Left ventricle myocardium inferior (tissue), 1 donor: ENCODE data around the gene COMP. TPM values are rescaled to one million over a fixed set of nuclear protein-coding genes. Genes with fewer than 3 reads are reported as not detected.
A peak's percentile ranks its signal among the peaks of the same experiment; 100 is the strongest.

Source experiments
- DNase-seq: peaks from one replicate; pipeline ENCODE4 v3.0.0-alpha.2; 2020
- H3K27ac ChIP-seq: fragments of 200-600 bp; replicated peaks from 2 replicates; pipeline ENCODE4 v1.8.0; 2021
- H3K27me3 ChIP-seq: fragments of 200-600 bp; 2 replicates; pipeline ENCODE4 v1.8.0; 2021; ENCODE audit warnings: low read depth
- H3K36me3 ChIP-seq: fragments of 200-600 bp; 2 replicates; pipeline ENCODE4 v1.8.0; 2021
- H3K4me1 ChIP-seq: fragments of 200-600 bp; 2 replicates; pipeline ENCODE4 v1.8.0; 2021
- H3K4me3 ChIP-seq: fragments of 200-600 bp; 2 replicates; pipeline ENCODE4 v1.8.0; 2021; ENCODE audit warnings: mild to moderate bottlenecking, moderate library complexity
- H3K9me3 ChIP-seq: fragments of 200-600 bp; replicated peaks from 2 replicates; pipeline ENCODE4 v1.8.0; 2021
- intact Hi-C: fragments of 100-400 bp; cut with micrococcal nuclease; formaldehyde crosslinking; loops from one replicate; pipeline ENCODE4 v1.11.0; 2022
- total RNA-seq: library from RNA; stranded (reverse); fragmentation: NEBNext Ultra II Directional; extraction: Animal tissue kit (Norgen Biotek cat#: 25700); gene quantifications from one replicate; pipeline ENCODE4 v1.2.1, GENCODE V29; 2021
- TF ChIP-seq, protein P1 (sequence below): fragments of 200-600 bp; IDR thresholded peaks from 2 replicates; pipeline ENCODE4 v1.8.0; 2021; ENCODE audit warnings: antibody characterized with exemption, mild to moderate bottlenecking, borderline replicate concordance
- donor health status: DM: no; HTN: yes; CAD: no; lungs with severe emphysema.

COMP gene
- total RNA-seq, 1 donor from 2014 or later = 1.2 TPM

DNA sequence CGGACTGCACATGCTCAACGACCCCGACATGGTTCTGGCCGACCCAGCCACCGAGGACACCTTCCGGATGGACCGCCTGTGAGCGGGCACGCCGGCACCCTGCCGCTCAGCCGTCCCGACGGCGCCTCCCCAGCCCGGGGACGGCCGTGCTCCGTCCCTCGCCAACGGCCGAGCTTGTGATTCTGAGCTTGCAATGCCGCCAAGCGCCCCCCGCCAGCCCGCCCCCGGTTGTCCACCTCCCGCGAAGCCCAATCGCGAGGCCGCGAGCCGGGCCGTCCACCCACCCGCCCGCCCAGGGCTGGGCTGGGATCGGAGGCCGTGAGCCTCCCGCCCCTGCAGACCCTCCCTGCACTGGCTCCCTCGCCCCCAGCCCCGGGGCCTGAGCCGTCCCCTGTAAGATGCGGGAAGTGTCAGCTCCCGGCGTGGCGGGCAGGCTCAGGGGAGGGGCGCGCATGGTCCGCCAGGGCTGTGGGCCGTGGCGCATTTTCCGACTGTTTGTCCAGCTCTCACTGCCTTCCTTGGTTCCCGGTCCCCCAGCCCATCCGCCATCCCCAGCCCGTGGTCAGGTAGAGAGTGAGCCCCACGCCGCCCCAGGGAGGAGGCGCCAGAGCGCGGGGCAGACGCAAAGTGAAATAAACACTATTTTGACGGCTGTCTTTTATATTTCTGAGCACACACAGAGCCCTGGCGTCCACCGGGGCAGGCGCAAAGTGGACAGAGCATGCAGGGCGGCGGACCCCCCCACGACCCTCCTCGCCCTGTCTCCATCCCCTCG, 13.6 kb downstream of the COMP start:
- no peaks in the 10 kb centered on the region for H3K36me3 ChIP-seq
- peak overlapping the region; percentile 10 for H3K4me3 ChIP-seq
- H3K4me1 ChIP-seq = no peaks in the 10 kb centered on the region
- TF ChIP-seq, protein P1, sequence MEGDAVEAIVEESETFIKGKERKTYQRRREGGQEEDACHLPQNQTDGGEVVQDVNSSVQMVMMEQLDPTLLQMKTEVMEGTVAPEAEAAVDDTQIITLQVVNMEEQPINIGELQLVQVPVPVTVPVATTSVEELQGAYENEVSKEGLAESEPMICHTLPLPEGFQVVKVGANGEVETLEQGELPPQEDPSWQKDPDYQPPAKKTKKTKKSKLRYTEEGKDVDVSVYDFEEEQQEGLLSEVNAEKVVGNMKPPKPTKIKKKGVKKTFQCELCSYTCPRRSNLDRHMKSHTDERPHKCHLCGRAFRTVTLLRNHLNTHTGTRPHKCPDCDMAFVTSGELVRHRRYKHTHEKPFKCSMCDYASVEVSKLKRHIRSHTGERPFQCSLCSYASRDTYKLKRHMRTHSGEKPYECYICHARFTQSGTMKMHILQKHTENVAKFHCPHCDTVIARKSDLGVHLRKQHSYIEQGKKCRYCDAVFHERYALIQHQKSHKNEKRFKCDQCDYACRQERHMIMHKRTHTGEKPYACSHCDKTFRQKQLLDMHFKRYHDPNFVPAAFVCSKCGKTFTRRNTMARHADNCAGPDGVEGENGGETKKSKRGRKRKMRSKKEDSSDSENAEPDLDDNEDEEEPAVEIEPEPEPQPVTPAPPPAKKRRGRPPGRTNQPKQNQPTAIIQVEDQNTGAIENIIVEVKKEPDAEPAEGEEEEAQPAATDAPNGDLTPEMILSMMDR = no peak
- intact Hi-C loops = no loop called here
- peaks cover 30% of the 10 kb centered on the region for H3K27me3 ChIP-seq
- H3K9me3 ChIP-seq = no peaks in the 10 kb centered on the region
- no peak for DNase-seq
- H3K27ac ChIP-seq = no peak overlapping the region

DNA sequence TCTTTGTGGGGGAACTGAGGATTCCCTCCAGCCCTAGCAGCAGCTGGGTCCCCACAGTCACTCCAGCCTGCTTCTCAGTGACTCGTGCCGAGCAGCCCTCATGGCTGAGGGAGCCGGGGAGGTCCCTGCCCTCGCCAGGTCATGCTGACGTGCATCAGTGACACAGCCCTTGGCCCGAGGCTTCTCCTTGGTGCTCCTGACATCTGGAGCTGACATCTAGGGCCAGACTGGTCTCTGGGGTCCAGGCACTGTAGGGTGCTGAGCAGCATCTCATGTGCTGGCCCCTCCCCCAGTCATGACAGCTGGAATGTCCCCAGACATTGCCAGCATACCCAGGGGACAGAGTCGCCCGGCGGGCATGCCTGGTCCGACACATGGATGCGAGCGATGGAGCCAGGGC, 14.4 kb downstream of the COMP start:
- Histone ChIP-seq H3K27me3 (peaks cover 22% of the 10 kb centered on the region), H3K9me3 (no peaks in the 10 kb centered on the region), H3K4me1 (no peaks in the 10 kb centered on the region), H3K4me3 (no peak overlapping the region), H3K36me3 (no peaks in the 10 kb centered on the region), H3K27ac (no peak overlapping the region)
- TF ChIP-seq, protein P1 = no peak
- DNase-seq = no peak
- intact Hi-C loops = no loop called here

DNA sequence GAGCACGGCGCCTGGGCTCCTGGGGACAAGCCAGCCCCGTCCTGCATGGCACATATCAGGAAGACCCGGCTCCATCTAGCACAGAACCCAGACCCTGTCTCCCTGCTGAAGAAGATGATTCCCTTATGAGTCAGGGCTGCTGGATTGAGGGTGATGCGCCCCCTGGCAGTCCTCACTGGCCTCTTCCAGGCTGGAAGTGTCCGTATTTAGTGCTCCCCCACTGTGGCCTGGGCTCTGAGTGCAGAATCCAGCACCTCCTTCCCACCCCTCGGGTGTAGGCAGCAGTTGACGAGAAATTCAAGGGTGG, 14.9 kb downstream of the COMP start:
- intact Hi-C loops = no loop called here
- Histone ChIP-seq H3K27me3 (peaks cover 18% of the 10 kb centered on the region), H3K4me3 (no peak overlapping the region), H3K4me1 (no peaks in the 10 kb centered on the region), H3K9me3 (no peaks in the 10 kb centered on the region), H3K36me3 (no peaks in the 10 kb centered on the region), H3K27ac (no peak overlapping the region)
- DNase-seq = no peak
- TF ChIP-seq, protein P1 = no peak

DNA sequence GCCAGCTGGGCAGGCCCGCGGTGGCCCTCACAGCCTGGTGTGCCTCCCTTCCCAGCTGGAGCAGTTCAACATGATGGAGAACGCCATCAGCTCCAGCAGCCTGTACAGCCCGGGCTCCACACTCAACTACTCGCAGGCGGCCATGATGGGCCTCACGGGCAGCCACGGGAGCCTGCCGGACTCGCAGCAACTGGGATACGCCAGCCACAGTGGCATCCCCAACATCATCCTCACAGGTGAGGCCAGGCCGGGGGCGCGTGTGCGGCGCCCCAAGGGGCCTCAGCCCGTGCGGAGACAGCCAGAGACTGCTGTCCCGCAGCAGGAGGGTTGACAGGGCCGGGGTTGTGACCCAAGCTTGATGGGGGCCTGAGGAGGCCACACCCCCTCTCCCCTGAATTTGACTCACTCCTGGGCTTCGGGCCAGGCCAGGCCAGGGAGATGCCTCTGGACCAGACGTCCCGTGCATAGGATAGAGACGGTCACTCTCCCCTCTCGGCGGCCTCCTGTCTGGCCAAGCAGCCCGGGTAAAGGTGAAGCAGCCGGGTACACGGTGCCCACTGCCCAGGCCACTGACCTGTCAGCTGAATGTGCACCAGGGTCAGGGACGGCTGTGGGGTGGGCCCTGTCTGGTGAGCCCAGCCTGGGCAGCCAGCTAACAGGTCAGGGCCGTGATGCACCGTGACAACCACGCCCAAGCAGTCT, 15.4 kb downstream of the COMP start:
- no peak for DNase-seq
- no peak overlapping the region for H3K4me3 ChIP-seq
- no peaks in the 10 kb centered on the region for H3K9me3 ChIP-seq
- TF ChIP-seq, protein P1 = no peak
- no peaks in the 10 kb centered on the region for H3K36me3 ChIP-seq
- intact Hi-C loops = no loop called here
- no peaks in the 10 kb centered on the region for H3K4me1 ChIP-seq
- H3K27me3 ChIP-seq = peaks cover 13% of the 10 kb centered on the region
- H3K27ac ChIP-seq = no peak overlapping the region

DNA sequence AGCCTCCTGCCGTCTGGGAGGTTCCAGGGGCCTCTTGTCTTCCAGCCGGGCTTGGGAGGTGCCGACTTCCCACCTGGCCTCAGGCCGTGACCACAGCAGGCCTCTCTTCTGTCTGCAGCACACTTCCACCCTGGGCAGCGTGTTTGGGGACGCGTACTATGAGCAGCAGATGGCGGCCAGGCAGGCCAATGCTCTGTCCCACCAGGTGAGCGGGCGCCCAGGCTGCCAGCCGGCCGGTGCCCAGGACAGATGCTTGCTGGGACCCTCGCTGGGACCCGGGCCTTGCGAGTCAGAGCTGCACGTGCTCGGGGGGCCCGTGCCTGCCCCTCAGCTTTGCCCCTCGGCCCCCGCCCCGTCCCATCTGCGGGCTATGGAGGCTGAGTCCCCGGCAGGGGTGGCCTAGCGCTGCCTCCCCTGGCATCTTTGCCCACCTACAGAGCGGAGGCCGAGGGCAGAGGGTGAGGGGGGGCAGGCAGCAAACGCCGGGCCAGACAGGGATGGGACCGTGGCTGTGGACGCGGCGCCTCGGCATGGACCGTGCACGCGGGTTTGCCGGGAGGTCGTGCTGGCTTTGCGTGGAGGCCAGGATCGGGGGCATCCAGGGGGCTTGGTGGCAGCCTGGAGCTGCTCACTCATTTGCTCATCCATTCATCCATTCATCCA, 16.2 kb downstream of the COMP start:
- Histone ChIP-seq H3K4me1 (no peaks in the 10 kb centered on the region), H3K27me3 (peaks cover 6% of the 10 kb centered on the region), H3K9me3 (no peaks in the 10 kb centered on the region), H3K36me3 (no peaks in the 10 kb centered on the region), H3K4me3 (no peak overlapping the region), H3K27ac (no peak overlapping the region)
- TF ChIP-seq, protein P1 = no peak
- intact Hi-C loops = no loop called here
- DNase-seq = no peak
